Upper lobe of right lung (tissue), 1 donor: Measurements from ENCODE around the gene CPNE7. TPM values are rescaled to one million over a fixed set of nuclear protein-coding genes. Genes with fewer than 3 reads are reported as not detected.
A peak's percentile ranks its signal among the peaks of the same experiment; 100 is the strongest.

Experiments used
- ATAC-seq: fragments of 200-7000 bp; cut with Tn5 transposase; one replicate; pipeline ENCODE4 v1.9.1; 2020; ENCODE audit warnings: mild to moderate bottlenecking, moderate library complexity
- DNase-seq: peaks from one replicate; pipeline ENCODE4 v3.0.0-alpha.2; 2020
- H3K27ac ChIP-seq: fragments of 200-600 bp; one replicate; pipeline ENCODE4 v1.8.0; 2022
- H3K27me3 ChIP-seq: fragments of 200-600 bp; one replicate; pipeline ENCODE4 v1.8.0; 2022; ENCODE audit warnings: mild to moderate bottlenecking
- H3K36me3 ChIP-seq: fragments of 200-600 bp; one replicate; pipeline ENCODE4 v1.8.0; 2022
- H3K4me1 ChIP-seq: fragments of 200-600 bp; one replicate; pipeline ENCODE4 v1.8.0; 2022
- H3K4me3 ChIP-seq: fragments of 200-600 bp; one replicate; pipeline ENCODE4 v1.8.0; 2022; ENCODE audit warnings: mild to moderate bottlenecking
- H3K9me3 ChIP-seq: fragments of 200-600 bp; one replicate; pipeline ENCODE4 v1.8.0; 2022
- CTCF ChIP-seq: fragments of 200-600 bp; IDR thresholded peaks from one replicate; pipeline ENCODE4 v1.8.0; 2022; ENCODE audit warnings: antibody characterized with exemption
- intact Hi-C: fragments of 100-400 bp; cut with DNase I; formaldehyde crosslinking; loops from one replicate; pipeline ENCODE4 v1.11.0; 2022
- total RNA-seq: library from RNA; stranded (reverse); fragmentation: NEBNext Ultra II Directional; extraction: Animal tissue kit (Norgen Biotek cat#: 25700); gene quantifications from one replicate; pipeline ENCODE4 v1.2.1, GENCODE V29; 2021
- donor health status: DM: no; HTN: yes; CAD: no; lungs with severe emphysema.

CPNE7 gene
- total RNA-seq, 1 donor from 2014 or later: 4.8 TPM

- ATAC-seq (no peak), DNase-seq (no peak)
- Histone ChIP-seq H3K4me3 (no peak overlapping the region), H3K36me3 (no peaks in the 10 kb centered on the region), H3K4me1 (peaks cover 9% of the 10 kb centered on the region), H3K9me3 (no peaks in the 10 kb centered on the region), H3K27ac (no peak overlapping the region), H3K27me3 (no peaks in the 10 kb centered on the region)
- no peak for TF ChIP-seq CTCF
- intact Hi-C loops: no loop called here
These were observed 24.9 kb downstream of the CPNE7 start for GRCh38 chr16:89600427-89600826.

GRCh38 chr16:89600956-89601355, 25.4 kb downstream of the CPNE7 start:
- Histone ChIP-seq H3K4me3 (no peak overlapping the region), H3K9me3 (no peaks in the 10 kb centered on the region), H3K27ac (no peak overlapping the region), H3K27me3 (no peaks in the 10 kb centered on the region), H3K4me1 (peaks cover 9% of the 10 kb centered on the region), H3K36me3 (no peaks in the 10 kb centered on the region)
- ATAC-seq: no peak
- intact Hi-C loops: no loop called here
- TF ChIP-seq CTCF: no peak
- DNase-seq: no peak

- no peak for DNase-seq
These were observed 26.3 kb downstream of the CPNE7 start for GRCh38 chr16:89601906-89602272.

GRCh38 chr16:89602273-89602951, 26.9 kb downstream of the CPNE7 start:
- Histone ChIP-seq H3K27me3 (no peaks in the 10 kb centered on the region), H3K9me3 (no peaks in the 10 kb centered on the region), H3K36me3 (no peaks in the 10 kb centered on the region), H3K4me1 (peaks cover 9% of the 10 kb centered on the region), H3K4me3 (no peak overlapping the region), H3K27ac (no peak overlapping the region)
- DNase-seq (no peak), ATAC-seq (peak; percentile 63)
- intact Hi-C loops: no loop called here
- TF ChIP-seq CTCF: no peak

More at GRCh38 chr16:89601906-89602272, 26.3 kb downstream of the CPNE7 start:
- Histone ChIP-seq H3K4me1 (peaks cover 9% of the 10 kb centered on the region), H3K27me3 (no peaks in the 10 kb centered on the region), H3K27ac (no peak overlapping the region), H3K9me3 (no peaks in the 10 kb centered on the region), H3K36me3 (no peaks in the 10 kb centered on the region), H3K4me3 (no peak overlapping the region)
- no peak for TF ChIP-seq CTCF
- no peak for ATAC-seq
- intact Hi-C loops: no loop called here

- Histone ChIP-seq H3K27me3 (no peaks in the 10 kb centered on the region), H3K27ac (no peak overlapping the region), H3K36me3 (no peaks in the 10 kb centered on the region), H3K9me3 (no peaks in the 10 kb centered on the region), H3K4me3 (no peak overlapping the region), H3K4me1 (peaks cover 9% of the 10 kb centered on the region)
- no peak for ATAC-seq
- intact Hi-C loops: no loop called here
- DNase-seq: no peak
- no peak for TF ChIP-seq CTCF
These were observed 27.5 kb downstream of the CPNE7 start for GRCh38 chr16:89602952-89603590.
